ENCODE data around the gene ANKRD7.

GRCh38 chr7:118285358-118285757 is 60.9 kb downstream of the ANKRD7 start:
- TF ChIP-seq, protein P1, sequence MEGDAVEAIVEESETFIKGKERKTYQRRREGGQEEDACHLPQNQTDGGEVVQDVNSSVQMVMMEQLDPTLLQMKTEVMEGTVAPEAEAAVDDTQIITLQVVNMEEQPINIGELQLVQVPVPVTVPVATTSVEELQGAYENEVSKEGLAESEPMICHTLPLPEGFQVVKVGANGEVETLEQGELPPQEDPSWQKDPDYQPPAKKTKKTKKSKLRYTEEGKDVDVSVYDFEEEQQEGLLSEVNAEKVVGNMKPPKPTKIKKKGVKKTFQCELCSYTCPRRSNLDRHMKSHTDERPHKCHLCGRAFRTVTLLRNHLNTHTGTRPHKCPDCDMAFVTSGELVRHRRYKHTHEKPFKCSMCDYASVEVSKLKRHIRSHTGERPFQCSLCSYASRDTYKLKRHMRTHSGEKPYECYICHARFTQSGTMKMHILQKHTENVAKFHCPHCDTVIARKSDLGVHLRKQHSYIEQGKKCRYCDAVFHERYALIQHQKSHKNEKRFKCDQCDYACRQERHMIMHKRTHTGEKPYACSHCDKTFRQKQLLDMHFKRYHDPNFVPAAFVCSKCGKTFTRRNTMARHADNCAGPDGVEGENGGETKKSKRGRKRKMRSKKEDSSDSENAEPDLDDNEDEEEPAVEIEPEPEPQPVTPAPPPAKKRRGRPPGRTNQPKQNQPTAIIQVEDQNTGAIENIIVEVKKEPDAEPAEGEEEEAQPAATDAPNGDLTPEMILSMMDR (IDR thresholded peaks at IDR 0.05; ENCODE audit: low read depth, low read length): no peak
- TF ChIP-seq EZH2phosphoT487 (IDR thresholded peaks at IDR 0.05; ENCODE audit: low read depth): no peak
